Progenitor cell of endocrine pancreas (in vitro differentiated cells): ENCODE measurements around the gene PACSIN1. TPM values are rescaled to one million over a fixed set of nuclear protein-coding genes. Genes with fewer than 3 reads are reported as not detected.

Experiments used
- DNase-seq: peaks from one replicate; pipeline ENCODE4 v3.0.0; 2021; ENCODE audit warnings: low spot score; ENCODE audit not compliant: unreplicated experiment
- H3K27ac Mint-ChIP-seq: 2 replicates; pipeline ENCODE4 v1.8.0; 2021; ENCODE audit warnings: mild to moderate bottlenecking, moderate library complexity, mixed read lengths
- H3K27me3 Mint-ChIP-seq: 2 replicates; pipeline ENCODE4 v1.8.0; 2021; ENCODE audit warnings: mixed read lengths
- H3K36me3 Mint-ChIP-seq: 2 replicates; pipeline ENCODE4 v1.8.0; 2022; ENCODE audit warnings: mixed read lengths; ENCODE audit not compliant: insufficient read depth
- H3K4me1 Mint-ChIP-seq: 2 replicates; pipeline ENCODE4 v1.8.0; 2021; ENCODE audit warnings: low read depth, mixed read lengths
- H3K4me3 Mint-ChIP-seq: 2 replicates; pipeline ENCODE4 v1.8.0; 2021; ENCODE audit warnings: low read depth, mild to moderate bottlenecking, moderate library complexity, mixed read lengths
- H3K9me3 Mint-ChIP-seq: 2 replicates; pipeline ENCODE4 v1.8.0; 2021; ENCODE audit warnings: low read depth, mixed read lengths
- total RNA-seq: library from RNA; stranded (reverse); gene quantifications from 2 replicates; pipeline ENCODE4 v1.2.1, GENCODE V29; 2021
- TF ChIP-seq, protein P1 (sequence below): fragments of 200-600 bp; sonication (generic); IDR thresholded peaks from one replicate; pipeline ENCODE4 v1.5.0; 2021; ENCODE audit warnings: antibody characterized with exemption, mild to moderate bottlenecking; ENCODE audit not compliant: unreplicated experiment

PACSIN1 gene
- total RNA-seq, 1 donor from 2014 or later, result 0.72 TPM

DNA sequence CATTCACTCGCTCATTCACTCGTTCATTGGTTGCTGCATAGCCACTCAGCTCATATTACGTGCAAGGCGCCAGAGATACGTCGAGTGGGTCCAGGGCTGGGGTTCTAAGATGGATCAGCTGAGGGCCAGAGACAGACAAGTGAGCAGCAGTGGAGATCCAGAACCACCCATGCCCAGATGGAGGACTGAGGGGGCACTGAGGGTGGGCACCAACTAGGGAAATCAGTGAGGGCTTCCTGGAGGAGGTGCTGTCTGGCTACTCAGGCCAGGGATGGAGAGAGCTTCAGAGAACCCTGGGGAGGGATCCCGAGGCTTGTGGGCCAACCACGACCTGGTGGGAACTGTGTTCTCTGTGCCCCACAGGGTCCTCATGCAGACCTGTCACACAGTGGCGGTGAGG lies 90.6 kb downstream of the PACSIN1 start:
- no peaks in the 10 kb centered on the region for H3K36me3 Mint-ChIP-seq
- H3K4me3 Mint-ChIP-seq, result no peak overlapping the region
- H3K27ac Mint-ChIP-seq, result no peak overlapping the region
- H3K4me1 Mint-ChIP-seq, result peaks cover 24% of the 10 kb centered on the region
- H3K9me3 Mint-ChIP-seq, result no peaks in the 10 kb centered on the region
- peaks cover 33% of the 10 kb centered on the region for H3K27me3 Mint-ChIP-seq
- DNase-seq, result no peak
- TF ChIP-seq, protein P1, sequence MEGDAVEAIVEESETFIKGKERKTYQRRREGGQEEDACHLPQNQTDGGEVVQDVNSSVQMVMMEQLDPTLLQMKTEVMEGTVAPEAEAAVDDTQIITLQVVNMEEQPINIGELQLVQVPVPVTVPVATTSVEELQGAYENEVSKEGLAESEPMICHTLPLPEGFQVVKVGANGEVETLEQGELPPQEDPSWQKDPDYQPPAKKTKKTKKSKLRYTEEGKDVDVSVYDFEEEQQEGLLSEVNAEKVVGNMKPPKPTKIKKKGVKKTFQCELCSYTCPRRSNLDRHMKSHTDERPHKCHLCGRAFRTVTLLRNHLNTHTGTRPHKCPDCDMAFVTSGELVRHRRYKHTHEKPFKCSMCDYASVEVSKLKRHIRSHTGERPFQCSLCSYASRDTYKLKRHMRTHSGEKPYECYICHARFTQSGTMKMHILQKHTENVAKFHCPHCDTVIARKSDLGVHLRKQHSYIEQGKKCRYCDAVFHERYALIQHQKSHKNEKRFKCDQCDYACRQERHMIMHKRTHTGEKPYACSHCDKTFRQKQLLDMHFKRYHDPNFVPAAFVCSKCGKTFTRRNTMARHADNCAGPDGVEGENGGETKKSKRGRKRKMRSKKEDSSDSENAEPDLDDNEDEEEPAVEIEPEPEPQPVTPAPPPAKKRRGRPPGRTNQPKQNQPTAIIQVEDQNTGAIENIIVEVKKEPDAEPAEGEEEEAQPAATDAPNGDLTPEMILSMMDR, result no peak

DNA sequence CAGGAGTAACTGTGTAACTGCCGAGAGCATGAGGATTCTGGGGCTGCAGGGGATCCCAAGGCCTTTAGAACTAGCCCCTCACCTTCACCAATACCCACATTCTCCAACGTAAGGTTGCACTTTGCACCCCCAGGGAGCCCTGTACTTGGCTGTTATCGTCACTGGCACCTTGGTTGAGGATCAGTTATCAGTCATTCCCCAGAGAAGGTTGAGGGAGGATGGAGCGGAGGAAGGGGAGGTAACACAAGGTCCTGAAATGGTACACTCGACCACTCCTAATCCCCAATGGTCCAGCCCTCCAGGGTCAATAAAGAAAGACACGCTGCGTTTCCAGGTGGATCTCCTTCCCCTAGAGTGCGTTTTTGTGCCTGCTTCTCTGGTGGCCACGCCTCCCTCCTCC lies 91.4 kb downstream of the PACSIN1 start:
- H3K36me3 Mint-ChIP-seq, result no peaks in the 10 kb centered on the region

DNA sequence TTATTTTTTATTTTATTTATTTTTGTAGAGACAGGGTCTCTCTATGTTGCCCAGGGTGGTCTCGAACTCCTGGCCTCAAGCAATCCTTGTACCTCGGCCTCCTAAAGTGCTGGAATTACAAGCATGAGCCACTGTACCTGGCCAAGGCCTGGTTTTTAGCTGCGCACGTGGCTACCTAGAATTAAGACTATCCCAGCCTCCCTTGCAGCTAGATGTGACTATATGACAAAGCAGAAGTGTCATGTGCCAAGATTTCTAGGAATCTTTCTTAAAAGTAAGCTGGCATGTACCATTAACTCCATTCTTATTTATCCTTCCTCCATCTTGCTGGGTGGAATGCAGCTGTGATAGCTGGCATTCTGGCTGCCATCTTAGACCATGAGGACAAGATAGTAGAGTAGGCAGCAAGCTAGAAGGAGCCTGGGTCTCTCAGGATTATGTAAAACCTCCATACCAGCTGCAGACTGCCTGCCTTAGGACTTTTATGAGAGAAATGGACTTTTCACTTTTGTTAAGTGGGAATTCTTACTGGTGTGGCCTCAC lies 92.4 kb downstream of the PACSIN1 start:
- Mint-ChIP-seq H3K4me3 (no peak overlapping the region), H3K4me1 (peaks cover 27% of the 10 kb centered on the region)

More for the DNA sequence above, 91.4 kb downstream of the PACSIN1 start:
- DNase-seq, result no peak
- Mint-ChIP-seq H3K27me3 (peaks cover 29% of the 10 kb centered on the region), H3K27ac (no peak overlapping the region), H3K9me3 (no peaks in the 10 kb centered on the region), H3K4me3 (no peak overlapping the region), H3K4me1 (peaks cover 24% of the 10 kb centered on the region)
- TF ChIP-seq, protein P1, result no peak

DNA sequence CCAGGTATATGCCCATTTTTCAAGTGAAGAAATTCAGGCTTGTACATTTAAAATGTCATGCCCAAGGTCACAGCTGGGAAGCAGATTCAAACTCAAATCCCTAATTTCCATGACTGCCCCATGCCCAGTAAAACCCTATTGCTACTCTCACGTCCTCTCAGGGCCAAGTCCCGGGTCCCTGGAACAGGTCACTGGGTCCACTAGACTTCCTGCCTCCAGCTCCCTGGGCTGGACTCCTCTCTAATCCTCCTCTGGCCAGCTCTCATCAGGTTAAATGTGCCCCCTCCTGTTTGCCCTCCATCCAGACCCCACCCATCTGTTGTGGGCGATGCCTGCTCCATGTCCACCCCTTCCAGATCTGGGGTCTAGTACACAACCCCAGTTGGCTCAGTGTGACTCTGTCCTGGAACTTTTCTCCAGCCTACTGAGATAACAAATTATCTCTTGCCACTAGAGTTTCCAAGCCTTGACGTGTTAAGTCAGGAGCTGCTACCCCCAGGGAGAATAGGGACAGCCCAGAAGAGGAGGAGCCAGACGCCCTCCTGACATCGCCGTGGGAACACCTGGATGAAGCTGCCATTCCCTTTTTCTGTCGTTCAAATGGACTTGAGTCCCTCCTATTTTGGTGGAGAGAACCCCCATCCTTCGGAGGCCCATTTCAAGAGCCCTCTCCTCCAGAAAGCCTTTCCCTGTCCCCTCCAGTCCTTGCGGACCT lies 93.9 kb downstream of the PACSIN1 start:
- Mint-ChIP-seq H3K27me3 (peaks cover 31% of the 10 kb centered on the region), H3K9me3 (no peaks in the 10 kb centered on the region), H3K27ac (no peak overlapping the region), H3K36me3 (no peaks in the 10 kb centered on the region), H3K4me1 (peaks cover 28% of the 10 kb centered on the region), H3K4me3 (peak overlapping the region; percentile 46)
- TF ChIP-seq, protein P1, result no peak
- DNase-seq, result no peak

More for the DNA sequence above, 92.4 kb downstream of the PACSIN1 start:
- DNase-seq, result no peak
- TF ChIP-seq, protein P1, result no peak
- H3K36me3 Mint-ChIP-seq, result no peaks in the 10 kb centered on the region
- no peak overlapping the region for H3K27ac Mint-ChIP-seq
- H3K9me3 Mint-ChIP-seq, result no peaks in the 10 kb centered on the region
- peaks cover 25% of the 10 kb centered on the region for H3K27me3 Mint-ChIP-seq

DNA sequence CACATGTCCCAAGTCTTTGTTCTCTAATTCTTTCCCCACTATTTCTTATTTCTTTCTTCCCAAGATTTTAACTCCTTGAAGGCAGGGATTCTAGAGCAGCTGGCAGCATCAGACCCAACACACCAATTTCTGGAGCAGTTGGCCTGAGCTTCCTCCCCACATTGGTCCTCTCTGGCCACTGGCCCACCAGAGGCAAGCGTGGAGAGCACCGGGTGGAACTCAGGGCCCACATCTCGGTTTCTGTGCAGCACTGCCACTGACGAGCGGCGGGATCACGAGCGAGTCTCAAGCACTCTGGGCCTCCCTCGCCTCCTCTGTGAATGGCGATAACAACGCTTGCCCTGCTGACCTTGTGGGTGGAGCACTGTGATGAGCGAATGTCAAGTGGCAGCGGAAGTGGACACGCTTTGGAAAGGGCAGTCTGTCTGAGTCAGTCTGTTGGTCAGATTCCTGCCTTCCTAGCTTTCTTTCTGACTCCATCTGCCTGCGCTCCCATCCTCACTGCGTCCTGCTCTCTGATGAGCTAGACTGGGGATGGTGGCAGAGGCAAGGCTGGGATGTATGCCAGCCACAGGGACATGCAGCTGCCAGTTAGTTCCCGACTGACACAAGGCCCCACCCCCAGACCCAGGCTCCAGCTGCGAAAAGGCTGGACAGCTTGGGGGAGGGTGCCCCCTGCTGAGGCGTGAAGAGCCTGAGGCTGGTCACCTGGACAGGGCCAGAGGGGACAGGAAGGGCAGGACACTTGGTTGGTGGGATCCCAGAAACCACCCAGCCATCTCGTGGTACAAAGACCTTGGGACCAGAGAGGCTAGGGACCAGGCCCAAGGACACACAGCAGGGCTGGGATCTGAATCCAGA lies 94.7 kb downstream of the PACSIN1 start:
- Mint-ChIP-seq H3K9me3 (no peaks in the 10 kb centered on the region), H3K36me3 (no peaks in the 10 kb centered on the region), H3K27ac (peak overlapping the region; percentile 5), H3K4me1 (peaks cover 28% of the 10 kb centered on the region), H3K27me3 (peaks cover 34% of the 10 kb centered on the region), H3K4me3 (peak overlapping the region; percentile 46)
- no peak for DNase-seq
- TF ChIP-seq, protein P1, result no peak
